Measurements from ENCODE around the gene TRAPPC2.

The TRAPPC2 gene

DNA sequence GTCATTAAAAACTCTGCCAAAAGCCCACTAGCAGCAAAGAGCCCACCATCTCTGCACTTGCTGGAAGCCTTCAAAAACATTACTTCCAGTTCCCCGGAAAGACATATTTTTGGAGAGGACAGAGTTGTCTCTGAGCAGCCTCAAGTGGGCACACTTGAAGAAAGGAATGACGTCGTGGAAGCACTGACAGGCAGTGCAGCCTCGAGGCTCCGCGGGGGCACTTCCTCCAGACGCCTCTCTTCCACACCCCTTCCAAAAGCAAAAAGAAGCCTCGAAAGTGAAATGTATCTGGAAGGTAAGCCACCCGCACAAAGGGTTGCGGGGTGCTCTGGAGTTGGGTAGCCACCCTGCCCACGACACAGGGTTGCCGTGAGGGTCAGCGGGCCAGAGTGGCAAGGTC lies 26.0 kb upstream of the TRAPPC2 start:
- CTCF ChIA-PET = interaction anchor here (2.3 kb wide), 1 partner anchor 10 kb away, joined by 13 read pairs; no protein-coding TSS in a partner anchor
- TF ChIP-seq, protein P1, sequence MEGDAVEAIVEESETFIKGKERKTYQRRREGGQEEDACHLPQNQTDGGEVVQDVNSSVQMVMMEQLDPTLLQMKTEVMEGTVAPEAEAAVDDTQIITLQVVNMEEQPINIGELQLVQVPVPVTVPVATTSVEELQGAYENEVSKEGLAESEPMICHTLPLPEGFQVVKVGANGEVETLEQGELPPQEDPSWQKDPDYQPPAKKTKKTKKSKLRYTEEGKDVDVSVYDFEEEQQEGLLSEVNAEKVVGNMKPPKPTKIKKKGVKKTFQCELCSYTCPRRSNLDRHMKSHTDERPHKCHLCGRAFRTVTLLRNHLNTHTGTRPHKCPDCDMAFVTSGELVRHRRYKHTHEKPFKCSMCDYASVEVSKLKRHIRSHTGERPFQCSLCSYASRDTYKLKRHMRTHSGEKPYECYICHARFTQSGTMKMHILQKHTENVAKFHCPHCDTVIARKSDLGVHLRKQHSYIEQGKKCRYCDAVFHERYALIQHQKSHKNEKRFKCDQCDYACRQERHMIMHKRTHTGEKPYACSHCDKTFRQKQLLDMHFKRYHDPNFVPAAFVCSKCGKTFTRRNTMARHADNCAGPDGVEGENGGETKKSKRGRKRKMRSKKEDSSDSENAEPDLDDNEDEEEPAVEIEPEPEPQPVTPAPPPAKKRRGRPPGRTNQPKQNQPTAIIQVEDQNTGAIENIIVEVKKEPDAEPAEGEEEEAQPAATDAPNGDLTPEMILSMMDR (IDR thresholded peaks at IDR 0.05; ENCODE audit: control extremely low read depth, extremely low read depth, low read depth, missing control alignments) = no peak
- POLR2A ChIA-PET = no interaction called here
- DNase-seq (ENCODE audit: extremely low spot score) = no peak

DNA sequence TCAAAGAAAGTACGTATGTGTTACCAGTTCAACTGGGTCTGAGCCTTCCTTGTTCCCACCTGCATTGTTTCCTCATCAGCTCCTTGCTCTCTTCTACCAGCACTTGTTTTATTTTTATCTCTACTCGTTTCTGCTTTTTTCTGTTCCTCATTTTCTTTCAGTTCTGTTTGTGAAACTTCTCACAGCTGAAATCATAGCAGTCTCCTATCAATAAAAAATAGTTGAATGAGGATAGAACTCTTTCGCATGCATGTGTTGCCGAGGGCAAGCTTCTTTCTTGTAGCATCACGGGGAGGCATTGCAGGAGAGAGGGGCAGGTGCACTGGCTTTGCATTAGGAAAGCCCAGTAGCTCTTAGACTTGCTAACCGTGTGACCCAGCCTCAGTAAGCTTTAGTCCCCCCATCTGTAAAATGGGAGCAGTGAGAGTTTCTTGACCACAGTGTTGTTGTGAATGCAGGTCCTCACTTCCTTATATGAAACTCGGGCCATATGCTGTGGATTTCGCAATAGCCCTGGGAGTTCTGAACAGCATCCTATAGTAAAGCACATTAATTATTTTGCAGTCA lies 24.8 kb upstream of the TRAPPC2 start:
- DNase-seq (ENCODE audit: extremely low spot score) = peak; percentile 38
- ChIA-PET CTCF (interaction anchor here (1.3 to 2.3 kb wide), 2 partner anchors 9 to 18 kb away, joined by 4 to 13 read pairs; no protein-coding TSS in a partner anchor), POLR2A (no interaction called here)
- TF ChIP-seq, protein P1 (IDR thresholded peaks at IDR 0.05; ENCODE audit: control extremely low read depth, extremely low read depth, low read depth, missing control alignments) = no peak

DNA sequence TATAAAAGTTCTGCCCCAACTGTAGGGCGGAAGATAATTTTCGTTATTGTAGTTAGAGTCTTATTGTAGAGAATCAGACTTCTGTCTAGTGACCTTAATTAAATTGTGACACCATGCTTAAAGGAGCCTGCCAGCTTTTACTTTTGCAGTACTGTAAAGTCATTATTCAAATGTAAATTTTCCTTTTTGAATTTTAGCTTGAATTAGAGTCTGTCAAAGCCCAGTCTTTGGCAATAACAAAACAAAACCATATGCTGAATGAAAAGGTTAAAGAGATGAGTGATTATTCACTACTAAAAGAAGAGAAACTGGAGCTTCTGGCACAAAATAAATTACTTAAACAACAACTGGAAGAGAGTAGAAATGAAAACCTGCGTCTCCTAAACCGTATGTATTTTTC lies 22.0 kb upstream of the TRAPPC2 start:
- DNase-seq (ENCODE audit: extremely low spot score) = no peak
- TF ChIP-seq, protein P1 (IDR thresholded peaks at IDR 0.05; ENCODE audit: control extremely low read depth, extremely low read depth, low read depth, missing control alignments) = no peak
- POLR2A ChIA-PET = no interaction called here
- CTCF ChIA-PET = interaction anchor here (2.3 kb wide), 1 partner anchor 9 kb away, joined by 7 read pairs; no protein-coding TSS in a partner anchor

DNA sequence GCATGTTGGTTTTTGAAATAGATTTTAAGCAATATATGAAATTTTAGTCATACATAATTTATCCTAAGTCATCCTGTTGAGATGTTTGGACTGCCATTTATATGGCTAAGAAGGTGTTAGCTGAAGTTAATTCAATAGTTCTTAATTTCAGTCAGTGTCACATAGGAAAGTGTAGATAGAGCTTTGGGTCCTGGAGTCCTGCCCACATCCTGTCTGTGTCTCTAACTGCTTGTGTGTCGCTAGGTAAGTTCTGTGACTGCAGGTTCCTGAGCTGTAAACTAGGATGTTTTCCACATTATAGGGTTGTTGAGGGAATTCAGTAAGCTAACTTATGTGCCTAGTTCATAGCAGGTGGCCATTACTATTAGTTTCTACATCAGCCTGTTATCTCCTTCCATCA lies 20.8 kb upstream of the TRAPPC2 start:
- ChIA-PET POLR2A (no interaction called here), CTCF (interaction anchor here (1.3 to 1.4 kb wide), 2 partner anchors 62 to 276 kb away, joined by 3 to 4 read pairs; no protein-coding TSS in a partner anchor)
- DNase-seq (ENCODE audit: extremely low spot score) = no peak
- TF ChIP-seq, protein P1 (IDR thresholded peaks at IDR 0.05; ENCODE audit: control extremely low read depth, extremely low read depth, low read depth, missing control alignments) = no peak

DNA sequence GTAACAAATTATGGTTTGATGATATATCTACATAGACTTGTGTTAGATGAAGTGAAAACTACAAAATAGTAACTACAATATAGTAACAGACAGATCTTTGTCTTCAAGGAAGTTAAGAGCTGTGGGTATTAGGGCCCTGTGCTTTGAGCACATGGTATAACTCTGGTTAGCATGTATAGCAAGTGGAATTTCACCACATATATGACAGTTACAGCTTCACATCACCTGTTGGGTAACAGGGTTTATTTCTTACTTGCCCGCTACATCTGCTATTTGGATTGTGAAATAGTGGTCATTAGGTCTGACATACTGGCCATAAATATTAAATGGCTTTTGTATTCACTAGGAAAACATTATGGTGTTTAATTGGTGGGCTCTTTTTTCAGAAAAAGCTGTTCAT lies 20.3 kb upstream of the TRAPPC2 start:
- DNase-seq (ENCODE audit: extremely low spot score) = no peak
- POLR2A ChIA-PET = no interaction called here
- CTCF ChIA-PET = interaction anchor here (1.3 to 1.4 kb wide), 2 partner anchors 62 to 277 kb away, joined by 3 to 4 read pairs; no protein-coding TSS in a partner anchor
- TF ChIP-seq, protein P1 (IDR thresholded peaks at IDR 0.05; ENCODE audit: control extremely low read depth, extremely low read depth, low read depth, missing control alignments) = no peak

DNA sequence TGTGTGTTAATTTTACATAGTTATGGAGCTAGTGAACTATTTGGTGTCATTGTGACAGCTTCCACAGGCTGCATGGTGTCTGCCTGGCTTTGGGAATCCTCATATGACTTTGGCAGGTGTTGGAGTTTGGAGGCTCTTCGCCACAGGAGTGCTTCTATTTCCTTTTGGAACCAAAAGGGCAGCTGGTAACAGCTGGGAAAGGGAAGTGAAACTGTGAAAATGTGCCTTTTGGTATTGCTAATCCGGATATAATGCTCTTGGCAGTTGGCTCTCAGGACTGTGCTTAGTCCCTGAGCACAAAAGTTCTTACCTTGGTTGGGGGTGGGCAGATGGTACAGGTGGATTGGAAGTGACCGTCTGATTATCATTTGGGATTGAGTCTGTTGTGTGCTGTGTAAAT lies 18.2 kb upstream of the TRAPPC2 start:
- ChIA-PET CTCF (interaction anchor here (0.9 to 1.0 kb wide), 2 partner anchors 11 to 279 kb away, joined by 3 read pairs; no protein-coding TSS in a partner anchor), POLR2A (interaction anchor here (0.7 to 1.0 kb wide), 2 partner anchors 9 to 91 kb away, joined by 3 to 4 read pairs; no protein-coding TSS in a partner anchor)
- TF ChIP-seq, protein P1 (IDR thresholded peaks at IDR 0.05; ENCODE audit: control extremely low read depth, extremely low read depth, low read depth, missing control alignments) = no peak
- DNase-seq (ENCODE audit: extremely low spot score) = no peak

Data from GM10248 (cell line).